Measurements from ENCODE around the gene POLD4.
"Not testable (repeated sequence)": the region's sequence is repeated elsewhere in the genome, so short reads cannot be mapped to it uniquely, and the experiment has no call there.

POLD4 gene

GRCh38 chr11:67351275-67352005, 1.9 kb downstream of the POLD4 start:
- peak; percentile 71 for DNase-seq

- DNase-seq, result no peak
Observed at GRCh38 chr11:67349928-67350465, 3.3 kb downstream of the POLD4 start.

GRCh38 chr11:67349457-67349856, 3.9 kb downstream of the POLD4 start:
- no peak for DNase-seq

DNA sequence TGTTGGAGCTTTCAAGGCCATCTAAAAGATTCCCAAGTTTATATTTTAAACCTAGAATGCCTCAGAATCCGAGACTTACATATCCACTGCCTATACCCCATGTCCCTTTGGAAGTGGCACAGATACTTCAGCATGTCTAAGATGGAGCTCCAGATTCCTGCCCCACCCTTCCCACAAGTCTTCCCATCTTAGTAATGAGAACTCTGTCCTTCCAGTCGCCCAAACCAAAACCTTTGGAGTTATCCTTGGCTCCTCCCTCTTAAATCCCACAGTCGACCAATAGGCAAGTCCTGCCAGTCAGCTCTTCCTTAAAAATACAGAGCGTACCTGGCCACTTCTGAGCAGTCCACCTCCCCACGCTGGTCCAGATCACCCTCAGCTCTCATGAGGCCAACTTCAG, 4.3 kb downstream of the POLD4 start:
- no peak for DNase-seq

DNA sequence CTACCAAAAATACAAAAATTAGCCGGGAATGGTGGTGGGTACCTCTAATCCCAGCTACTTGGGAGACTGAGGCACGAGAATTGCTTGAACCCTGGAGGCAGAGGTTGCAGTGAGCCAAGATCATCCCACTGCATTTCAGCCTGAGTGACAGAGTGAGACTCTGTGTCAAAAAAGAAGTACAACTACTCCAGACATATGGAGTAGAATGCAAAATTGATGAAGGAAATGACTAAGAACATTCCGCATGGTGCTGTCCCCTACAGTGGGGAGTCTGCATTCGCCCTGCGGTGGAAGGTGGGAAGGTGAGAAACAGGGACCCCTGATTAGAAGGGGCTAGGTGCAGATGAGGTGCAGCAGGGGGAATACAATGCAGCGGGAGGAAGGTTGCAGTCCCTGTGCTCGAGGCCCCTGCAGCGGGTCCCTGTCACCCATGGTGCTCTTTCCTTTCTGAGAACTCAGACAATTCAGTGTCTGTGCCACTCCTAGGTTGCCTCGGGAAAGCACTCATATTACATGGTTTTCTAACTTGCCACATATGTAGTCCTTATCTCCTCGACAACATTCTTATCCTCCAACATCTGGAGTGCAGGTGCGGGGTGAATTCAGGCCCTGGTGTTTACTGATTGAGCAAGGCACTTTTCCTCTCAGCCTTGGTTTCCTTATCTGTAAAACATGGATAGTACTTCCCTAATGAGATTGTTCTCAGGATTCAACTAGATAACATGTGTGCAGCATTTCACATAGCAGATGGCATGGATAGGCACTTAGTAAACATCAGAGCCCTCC, 5.2 kb downstream of the POLD4 start:
- DNase-seq, result no peak

GRCh38 chr11:67345920-67346819, 7.2 kb downstream of the POLD4 start:
- DNase-seq, result peak; percentile 53

- DNase-seq, result no peak
Observed at GRCh38 chr11:67345247-67345919, 8.0 kb downstream of the POLD4 start.

GRCh38 chr11:67344264-67344663, 9.1 kb downstream of the POLD4 start:
- DNase-seq, result no peak

GRCh38 chr11:67337257-67337656, 16.1 kb downstream of the POLD4 start:
- no peak for DNase-seq

GRCh38 chr11:67332081-67332691, 21.2 kb downstream of the POLD4 start:
- no peak for DNase-seq

GRCh38 chr11:67323526-67323925, 29.8 kb downstream of the POLD4 start:
- no peak for DNase-seq

DNA sequence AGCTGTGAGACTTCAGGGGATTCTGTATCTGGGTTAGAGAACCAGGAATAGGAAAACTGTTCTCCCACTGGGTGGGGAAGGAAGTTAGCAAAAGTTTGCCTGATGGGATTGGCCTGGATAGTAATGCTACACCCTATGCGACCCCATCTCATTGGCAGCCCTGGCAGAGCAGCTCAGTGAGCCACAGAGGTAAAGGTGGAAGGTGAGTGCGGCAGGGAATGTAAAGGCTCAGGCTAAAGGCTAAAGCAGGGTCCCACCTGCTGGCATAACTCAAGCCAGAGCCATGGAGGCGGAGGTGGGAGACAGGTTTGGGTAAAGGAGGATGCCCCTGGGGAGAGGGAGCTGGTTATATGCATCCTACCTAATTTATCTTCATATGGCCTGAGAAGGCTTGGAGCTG, 31.3 kb downstream of the POLD4 start:
- DNase-seq, result no peak

DNA sequence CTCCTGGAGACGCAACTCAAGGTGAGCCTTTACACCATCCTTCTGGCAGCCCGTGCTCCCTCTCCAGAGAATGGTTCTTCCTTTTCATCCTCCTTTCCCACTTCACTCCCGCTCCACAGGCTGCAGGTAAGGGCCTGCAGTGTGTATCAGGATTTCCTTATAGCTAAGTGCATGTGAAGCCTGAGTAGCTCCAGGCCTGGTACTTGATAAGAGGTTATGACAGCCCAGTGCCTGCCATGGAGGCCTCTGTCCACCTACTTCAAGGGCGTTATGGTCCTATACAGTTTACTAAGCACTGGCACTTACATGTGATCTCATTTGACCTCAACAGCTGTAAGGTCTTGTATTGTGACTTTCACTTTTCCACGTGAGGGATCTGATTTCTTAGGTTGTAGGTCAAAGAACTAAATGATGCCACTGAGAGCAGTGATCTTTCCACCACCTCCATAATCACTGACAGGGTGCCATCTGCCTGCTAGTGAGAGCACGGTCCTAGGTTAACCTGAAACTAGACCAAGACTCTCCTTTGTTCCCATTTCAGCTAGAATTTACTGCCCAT, 32.0 kb downstream of the POLD4 start:
- no peak for DNase-seq

DNA sequence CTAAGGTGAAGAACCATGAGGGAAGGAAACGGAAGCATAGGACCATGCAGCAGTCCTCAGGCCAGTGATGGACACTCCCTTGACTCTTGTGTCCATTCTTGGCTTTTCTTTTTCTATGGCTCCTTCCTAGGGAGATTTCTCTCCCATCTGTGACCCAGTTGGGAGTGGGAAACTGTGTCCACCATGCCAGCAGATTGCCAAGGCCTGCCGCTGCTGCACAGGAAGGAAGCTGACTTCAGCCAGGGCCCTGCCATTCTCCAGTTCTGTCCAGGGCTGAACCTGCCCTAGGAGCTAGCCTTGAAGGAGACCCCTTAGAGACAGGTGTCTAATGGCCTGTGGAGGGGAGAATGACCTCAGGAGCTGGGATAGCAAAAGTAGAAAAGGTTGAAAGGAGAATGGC, 32.7 kb downstream of the POLD4 start:
- no peak for DNase-seq

- DNase-seq, result no peak
Observed at GRCh38 chr11:67320011-67320410, 33.3 kb downstream of the POLD4 start.

DNA sequence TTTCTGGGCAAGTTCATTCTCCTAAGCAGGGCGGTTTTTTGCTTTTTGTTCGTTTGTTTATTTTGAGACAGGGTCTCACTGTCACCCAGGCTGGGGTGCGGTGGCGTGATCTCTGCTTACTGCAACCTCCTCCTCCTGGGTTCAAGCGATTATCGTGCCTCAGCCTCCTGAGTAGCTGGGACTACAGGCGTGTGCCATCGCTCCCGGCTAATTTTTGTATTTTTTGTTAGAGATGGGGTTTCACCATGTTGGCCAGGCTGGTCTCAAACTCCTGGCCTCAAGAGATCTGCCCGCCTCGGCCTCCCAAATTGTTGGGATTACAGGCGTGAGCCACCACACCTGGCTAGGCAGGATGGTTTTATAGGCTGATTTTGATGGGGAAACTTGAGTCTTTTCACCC, 34.5 kb downstream of the POLD4 start:
- DNase-seq, result not testable (repeated sequence)

DNA sequence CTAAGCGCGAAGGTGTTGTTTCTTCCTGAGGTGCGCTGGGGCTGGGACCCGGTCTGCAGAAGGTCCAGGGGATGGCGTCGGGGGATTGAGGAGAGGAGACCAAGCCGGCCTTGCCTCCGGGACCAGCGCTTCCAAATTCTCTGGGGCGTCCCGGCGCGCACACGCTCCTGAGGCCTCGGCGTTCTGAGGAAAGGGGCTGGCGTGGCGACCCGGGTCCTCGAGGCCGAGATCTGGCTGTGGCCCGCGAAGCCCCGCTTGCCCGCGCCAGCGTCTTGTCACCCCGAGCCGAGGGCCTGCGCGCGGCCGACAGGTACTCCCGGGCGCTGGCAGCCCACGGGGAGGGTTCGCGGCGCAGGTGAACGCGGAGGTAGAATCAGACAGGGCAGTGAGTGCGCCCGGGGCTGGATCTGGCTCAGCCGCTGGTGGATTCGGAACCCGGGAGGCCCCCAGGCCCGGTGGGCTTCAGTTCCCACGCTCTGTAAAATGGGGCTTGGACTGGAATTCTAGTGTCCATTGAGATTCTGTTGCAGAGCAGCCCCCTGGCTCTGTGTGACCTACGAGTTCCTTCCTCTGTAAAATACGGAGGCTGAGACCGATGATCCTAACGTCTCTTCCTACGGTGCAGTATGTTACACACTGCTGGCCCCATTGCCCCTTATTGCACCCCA, 35.3 kb downstream of the POLD4 start:
- DNase-seq, result no peak

DNA sequence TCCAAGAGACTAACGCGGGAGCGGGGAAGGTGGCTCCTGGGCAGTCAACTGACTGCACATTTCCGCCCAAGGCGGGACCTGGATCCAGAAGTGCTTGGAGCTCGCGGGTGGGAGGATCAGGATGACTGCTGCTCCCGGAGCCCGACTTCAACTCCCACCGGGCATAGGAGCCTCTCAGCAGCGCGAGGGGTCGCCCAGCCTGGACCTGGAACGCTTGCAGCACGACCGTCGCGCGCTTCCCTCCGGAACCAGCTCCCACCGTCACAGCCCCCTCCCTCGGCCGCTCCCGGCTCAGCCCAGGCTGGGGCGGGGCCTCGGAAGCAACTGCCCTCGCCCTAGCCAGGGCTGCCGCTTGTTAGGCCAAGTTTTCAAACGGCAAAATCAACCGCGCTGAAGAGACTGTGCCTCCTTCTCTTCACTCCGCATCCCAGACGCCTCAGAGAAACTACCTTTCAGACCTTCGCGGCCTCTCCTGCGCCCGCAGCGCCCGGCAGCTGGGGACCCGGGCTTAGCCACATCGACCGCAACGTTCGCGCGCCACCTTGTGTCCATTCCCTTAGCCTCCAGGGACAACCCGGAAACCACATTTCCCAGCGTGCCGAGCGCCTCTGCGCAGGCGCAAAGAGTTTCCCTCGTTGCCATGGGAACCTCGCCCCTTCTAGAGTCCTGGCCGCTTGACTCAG, 36.0 kb downstream of the POLD4 start:
- peak; percentile 93 for DNase-seq

GRCh38 chr11:67316882-67317204, 36.5 kb downstream of the POLD4 start:
- no peak for DNase-seq

DNA sequence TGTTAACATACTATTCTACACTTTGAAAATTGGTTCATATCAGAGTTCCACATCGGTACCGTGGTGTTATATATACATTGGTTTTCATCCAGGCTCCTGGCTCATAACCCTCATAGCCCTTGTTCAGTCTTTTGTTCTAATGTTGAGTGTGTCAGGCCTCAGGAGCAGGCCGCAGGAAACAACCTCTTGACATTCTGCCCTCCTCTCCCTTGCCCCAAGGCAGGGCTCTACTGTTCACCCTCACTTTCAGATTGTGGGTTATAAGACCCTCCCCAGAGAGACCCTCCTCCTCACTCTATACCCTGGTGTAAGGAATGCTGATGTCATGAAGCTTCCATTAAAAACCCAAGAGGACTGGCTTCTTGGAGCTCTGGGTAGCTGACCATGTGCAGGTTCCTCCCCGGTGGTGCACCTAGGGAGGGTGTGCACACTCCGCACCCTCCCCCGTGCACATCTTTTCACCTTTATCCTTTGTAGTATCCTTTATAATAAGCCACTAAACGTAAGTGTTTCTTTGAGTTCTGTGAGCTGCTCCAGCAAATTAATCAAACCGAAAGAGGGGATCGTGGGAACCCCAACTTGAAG, 37.9 kb downstream of the POLD4 start:
- no peak for DNase-seq

Data from fibroblast of skin of right quadriceps (primary cell).